K562 (cell line): ENCODE results near the gene CA7. TPM values are rescaled to one million over a fixed set of nuclear protein-coding genes. Genes with fewer than 3 reads are reported as not detected.
A peak's percentile ranks its signal among the peaks of the same experiment; 100 is the strongest.

Source experiments
- BRF2 ChIP-seq: IDR thresholded peaks from 3 replicates; pipeline ENCODE4 v1.6.1; 2011; ENCODE audit warnings: borderline replicate concordance, mild to moderate bottlenecking; ENCODE audit not compliant: insufficient read length, insufficient read depth
- E2F6 ChIP-seq, 2 experiments: IDR thresholded peaks; 2 replicates each; pipeline ENCODE4 v1.6.1; 2011; ENCODE audit warnings: borderline replicate concordance in 1 of 2, control low read depth in 1 of 2, low read depth in 1 of 2, low read length in 1 of 2, mild to moderate bottlenecking in 1 of 2, mixed read lengths in 1 of 2, moderate library complexity in 1 of 2; ENCODE audit not compliant: insufficient read depth in 1 of 2, insufficient read length in 1 of 2, poor library complexity in 1 of 2, severe bottlenecking in 1 of 2; ENCODE audit errors: extremely low read depth in 1 of 2
- GTF2B ChIP-seq: IDR thresholded peaks from 2 replicates; pipeline ENCODE4 v1.6.1; 2011; ENCODE audit not compliant: insufficient read length; ENCODE audit errors: extremely low read depth
- IRF9 ChIP-seq: fragments of 450-650 bp; IDR thresholded peaks from 2 replicates; pipeline ENCODE4 v1.6.1; 2016; ENCODE audit warnings: missing biosample characterization, missing genetic modification characterization
- MXI1 ChIP-seq: IDR thresholded peaks from 2 replicates; pipeline ENCODE4 v1.6.1; 2011; ENCODE audit warnings: low read depth, mild to moderate bottlenecking, improper control_type of control experiment, low read length
- NBN ChIP-seq: fragments of 450-650 bp; IDR thresholded peaks from 2 replicates; pipeline ENCODE4 v1.6.1; 2016; ENCODE audit warnings: low read depth, mild to moderate bottlenecking
- NELFE ChIP-seq: IDR thresholded peaks from 2 replicates; pipeline ENCODE4 v1.6.1; 2011; ENCODE audit warnings: mild to moderate bottlenecking; ENCODE audit not compliant: insufficient read depth, insufficient read length
- NONO ChIP-seq, 2 experiments: fragments of 200-400 bp in 1 of 2; fragments of 450-650 bp in 1 of 2; formaldehyde crosslinking in 1 of 2; IDR thresholded peaks; 2 replicates each; pipeline ENCODE4 v1.6.1; 2017; ENCODE audit warnings: low read depth in 2 of 2, mild to moderate bottlenecking in 2 of 2, moderate library complexity in 2 of 2, low read length in 1 of 2
- NR0B1 ChIP-seq: fragments of 450-650 bp; IDR thresholded peaks from one replicate; pipeline ENCODE4 v1.6.1; 2018; ENCODE audit warnings: mild to moderate bottlenecking, moderate library complexity; ENCODE audit not compliant: partially characterized antibody
- VEZF1 ChIP-seq: fragments of 200-800 bp; sonication (Bioruptor generic); IDR thresholded peaks from 2 replicates; pipeline ENCODE4 v1.6.1; 2017; ENCODE audit warnings: missing genetic modification characterization, missing compliant biosample characterization
- ZNF12 ChIP-seq: sonication (generic); formaldehyde crosslinking; IDR thresholded peaks from 2 replicates; pipeline ENCODE4 v1.4.0; 2020; ENCODE audit warnings: mild to moderate bottlenecking, missing genetic modification reagents
- ZNF384 ChIP-seq: IDR thresholded peaks from 2 replicates; pipeline ENCODE4 v1.6.1; 2012; ENCODE audit warnings: low read depth, low read length, improper control_type of control experiment
- ZNF609 ChIP-seq: sonication (generic); formaldehyde crosslinking; IDR thresholded peaks from 2 replicates; pipeline ENCODE4 v1.8.1; 2023; ENCODE audit warnings: missing genetic modification reagents, mild to moderate bottlenecking, borderline replicate concordance
- polyA plus RNA-seq, 8 experiments: library from polyadenylated mRNA; depleted of rRNA in 4 of 8; stranded (reverse) in 5 of 8; unstranded in 3 of 8; fragments of >200 nt; fragmentation: Nextera tagmentation in 2 of 8; fragmentation: Illumina TruSeq in 1 of 8; extraction: Ambion mirVana in 2 of 8; extraction: Trizol in 1 of 8; gene quantifications; 2 replicates each; pipeline versions ENCODE4 v1.2.1 to v1.2.3, GENCODE V29; 2011 to 2014; ENCODE audit warnings: inconsistent platforms in 1 of 8, missing spikeins in 1 of 8
- total RNA-seq, 7 experiments: library from RNA; depleted of rRNA in 6 of 7; stranded (reverse); fragments of >200 nt in 6 of 7; fragmentation: Illumina TruSeq in 2 of 7; extraction: Trizol in 2 of 7; gene quantifications; 2 replicates each; pipeline versions ENCODE4 v1.2.1 to v1.2.3, GENCODE V29; 2011 to 2021; ENCODE audit warnings: low replicate concordance in 1 of 7

Gene CA7
- total and polyA plus RNA-seq, 9 of the 15 experiments (the other 6 are each of a cell fraction or from before 2014, with no cell fraction given) = 0.03 to 0.07 (median 0.05) TPM; not detected in 5

- no peak for TF ChIP-seq IRF9 (tag)
- no peak for TF ChIP-seq GTF2B
- peak; percentile 84 to 95 for TF ChIP-seq E2F6 (IDR thresholded peaks at IDR 0.05; ENCODE audit: borderline replicate concordance in 1 of 2, extremely low read depth in 1 of 2, insufficient read depth in 1 of 2, insufficient read length in 1 of 2, low read depth in 1 of 2, low read length in 1 of 2, poor library complexity in 1 of 2, severe bottlenecking in 1 of 2)
- TF ChIP-seq NBN = peak; percentile 88
- TF ChIP-seq VEZF1 (CRISPR knock-in tag) = peak; percentile 70
- TF ChIP-seq BRF2 = no peak
- no peak for TF ChIP-seq ZNF12 (CRISPR knock-in tag)
- peak; percentile 41; the same call in 1 of the 2 replicates for TF ChIP-seq MXI1
- no peak for TF ChIP-seq NELFE
- TF ChIP-seq ZNF609 (CRISPR knock-in tag) = no peak
- TF ChIP-seq ZNF384 = no peak
- TF ChIP-seq NR0B1 = no peak
- TF ChIP-seq NONO (IDR thresholded peaks at IDR 0.05; ENCODE audit: low read depth in 2 of 2, low read length in 1 of 2) = peak in 1 of 2 experiments; percentile 75; a peak in 1 of 4 replicates
These were observed 28.9 kb downstream of the CA7 start (continued) for GRCh38 chr16:66872943-66873684.
